HG02623 (cell line): ENCODE data around the gene LGALS13.

Source experiments
- ATAC-seq: cut with Tn5 transposase; IDR thresholded peaks from one replicate; pipeline ENCODE4 v1.9.1; 2021; ENCODE audit warnings: moderate library complexity; ENCODE audit not compliant: unreplicated experiment

The LGALS13 gene

GRCh38 chr19:39602224-39602623, at the start of gene LGALS13:
Gene LGALS13, plus strand, starts transcription at chr19:39602524. Its CDS starts 45 bp downstream, at chr19:39602569.
- ATAC-seq: no peak

DNA sequence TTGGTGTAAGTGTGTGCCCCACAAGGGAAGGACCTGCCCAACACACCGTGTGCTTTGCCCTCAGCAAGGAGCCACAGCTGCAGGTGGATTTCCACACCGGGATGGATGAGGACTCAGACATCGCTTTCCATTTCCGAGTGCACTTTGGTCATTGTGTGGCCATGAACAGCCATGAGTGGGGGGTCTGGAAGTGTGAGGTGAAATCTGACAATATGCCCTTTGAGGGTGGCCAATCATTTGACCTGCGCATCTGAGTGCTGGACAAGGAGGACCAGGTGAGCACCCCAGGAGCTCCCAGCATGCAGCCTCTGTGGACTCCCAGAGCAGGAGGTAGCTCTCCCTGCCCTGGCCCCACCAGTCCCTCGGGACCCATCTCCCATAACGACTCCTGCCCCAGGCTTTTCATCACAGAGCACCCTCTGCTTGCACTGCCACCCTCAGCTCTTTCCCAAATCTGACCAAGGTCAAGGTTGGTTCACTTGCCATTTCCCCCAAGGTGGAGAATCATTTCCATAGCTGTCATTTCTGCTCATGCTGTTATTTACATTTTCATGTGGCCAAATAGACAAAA, 49.2 kb upstream of the LGALS13 start:
- ATAC-seq: no peak

DNA sequence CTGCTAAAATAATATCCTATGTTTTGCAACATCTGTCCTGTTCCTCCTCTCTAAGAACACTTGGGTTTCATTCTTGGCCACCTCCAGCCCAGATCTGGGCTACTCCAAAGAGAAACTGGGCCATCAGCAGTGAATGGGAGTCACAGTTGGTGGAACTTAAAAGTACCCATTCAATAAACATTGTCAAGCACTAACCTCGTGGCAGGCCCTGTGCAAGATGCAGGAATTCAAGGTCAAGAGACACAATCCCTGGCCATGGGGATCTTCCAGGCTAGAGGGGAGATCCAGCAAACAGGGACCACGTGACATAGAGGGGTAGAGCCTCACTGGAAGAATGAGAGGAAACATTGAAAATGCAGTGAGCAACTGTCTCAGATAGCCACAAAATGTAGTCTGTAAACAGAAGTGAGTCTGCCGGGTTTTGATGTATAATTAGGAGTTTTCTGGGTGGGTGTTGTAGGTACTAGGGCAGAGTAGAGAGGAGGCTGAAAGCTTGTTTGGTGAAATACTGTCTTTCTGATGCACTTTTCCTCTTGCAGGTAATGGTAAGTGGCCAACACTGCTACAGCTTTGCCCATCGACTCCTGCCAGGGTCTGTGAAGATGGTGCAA, 47.5 kb upstream of the LGALS13 start:
- ATAC-seq: no peak

GRCh38 chr19:39555883-39556282, 46.4 kb upstream of the LGALS13 start:
- no peak for ATAC-seq

DNA sequence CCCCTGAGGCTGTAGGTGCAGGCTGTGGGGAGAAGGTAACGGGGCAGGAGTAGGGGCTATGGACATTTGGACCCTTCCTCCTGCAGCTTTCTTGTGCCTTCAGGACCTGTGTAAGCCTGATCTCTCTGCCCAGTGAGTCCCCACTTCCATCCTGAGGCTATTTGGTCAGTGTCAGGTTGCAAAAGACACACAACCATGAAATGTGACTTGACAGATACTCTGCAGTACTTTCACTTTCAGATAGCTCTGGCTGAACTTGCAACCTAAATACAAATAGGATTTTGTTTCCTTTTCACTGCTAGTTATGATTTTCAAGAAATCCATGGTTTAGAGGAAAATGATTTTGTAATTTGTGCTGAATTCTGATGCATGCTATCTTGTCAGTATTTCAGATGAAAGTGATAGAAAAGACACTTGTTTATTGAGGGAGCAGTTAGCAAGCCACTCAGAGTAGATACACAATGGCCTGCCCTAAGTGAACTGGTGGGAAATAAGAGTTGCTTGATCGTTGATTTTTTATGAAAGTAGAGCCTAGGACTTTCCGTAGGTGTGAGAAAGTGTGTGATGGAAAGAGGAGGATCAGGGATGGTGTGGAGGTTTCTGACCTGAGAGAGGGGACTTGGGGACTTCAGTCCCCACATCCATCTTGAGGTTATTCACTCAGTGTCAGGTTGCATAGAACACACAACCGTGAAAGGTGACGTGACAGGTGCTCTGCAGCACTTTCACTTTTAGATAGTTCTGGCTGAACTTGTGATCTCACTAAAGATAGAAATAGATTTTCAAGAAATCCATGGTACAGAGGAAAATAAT, 44.3 kb upstream of the LGALS13 start:
- no peak for ATAC-seq

DNA sequence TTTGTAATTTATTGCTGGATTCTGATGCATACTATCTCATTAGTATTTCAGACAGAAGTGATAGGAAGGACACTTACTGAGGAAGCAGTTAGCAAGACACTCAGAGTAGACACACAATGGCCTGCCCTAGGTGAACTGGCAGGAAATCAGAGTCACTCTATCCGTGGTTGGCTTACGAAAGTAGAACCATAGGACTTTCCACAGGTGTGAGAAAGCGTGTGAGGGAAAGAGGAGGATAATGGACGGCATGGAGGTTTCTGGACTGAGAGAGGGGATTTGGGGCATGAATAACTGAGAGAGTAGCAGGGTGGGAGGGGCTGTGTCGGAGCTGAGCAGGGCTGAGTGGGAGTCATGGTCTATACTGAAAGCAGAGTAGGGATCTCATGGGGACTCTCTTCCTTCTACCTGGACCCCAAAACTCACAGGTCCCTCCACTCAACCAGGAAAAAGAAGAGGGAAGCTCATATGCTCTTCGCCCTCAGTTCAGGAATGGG, 43.7 kb upstream of the LGALS13 start:
- no peak for ATAC-seq

- no peak for ATAC-seq
These were observed 38.9 kb upstream of the LGALS13 start for GRCh38 chr19:39563408-39563807.

DNA sequence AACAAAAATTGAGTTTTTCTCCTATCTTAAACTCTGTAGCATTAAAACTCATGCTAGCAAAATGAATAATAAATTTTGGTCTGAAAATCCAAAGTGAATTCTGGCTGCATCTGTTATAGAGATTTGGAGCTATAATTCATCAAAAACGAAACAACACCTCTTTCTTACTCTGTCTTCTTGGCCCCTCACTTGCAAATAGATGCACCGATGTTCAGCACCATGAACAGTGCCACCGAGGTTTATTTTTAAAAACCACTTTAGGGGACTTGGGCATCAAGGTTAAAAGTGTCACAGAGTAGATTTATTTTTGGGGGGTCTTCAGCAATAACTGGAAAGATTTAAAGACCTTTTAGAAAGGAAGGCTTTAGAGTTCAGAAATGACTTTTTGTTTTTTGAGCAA, 36.3 kb upstream of the LGALS13 start:
- no peak for ATAC-seq

DNA sequence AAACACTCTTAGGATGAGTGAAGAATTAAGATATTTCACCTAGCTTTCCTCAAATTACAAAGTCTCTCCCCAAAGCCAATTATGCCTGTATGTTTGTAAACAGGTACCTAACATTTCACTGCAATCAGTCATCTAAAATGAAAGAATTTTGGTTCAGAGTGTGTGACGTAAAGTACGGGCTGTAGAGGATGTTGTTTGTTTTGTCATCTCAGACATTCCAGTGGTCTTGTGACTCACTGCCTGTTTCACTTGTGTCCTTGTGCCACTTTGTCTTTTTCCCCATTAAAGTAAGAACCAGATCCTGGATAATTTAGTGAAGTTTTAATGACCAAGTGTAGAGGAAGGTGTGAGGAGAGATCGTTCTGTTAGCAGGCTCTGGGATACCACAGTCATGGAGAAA, 33.7 kb upstream of the LGALS13 start:
- ATAC-seq: no peak

DNA sequence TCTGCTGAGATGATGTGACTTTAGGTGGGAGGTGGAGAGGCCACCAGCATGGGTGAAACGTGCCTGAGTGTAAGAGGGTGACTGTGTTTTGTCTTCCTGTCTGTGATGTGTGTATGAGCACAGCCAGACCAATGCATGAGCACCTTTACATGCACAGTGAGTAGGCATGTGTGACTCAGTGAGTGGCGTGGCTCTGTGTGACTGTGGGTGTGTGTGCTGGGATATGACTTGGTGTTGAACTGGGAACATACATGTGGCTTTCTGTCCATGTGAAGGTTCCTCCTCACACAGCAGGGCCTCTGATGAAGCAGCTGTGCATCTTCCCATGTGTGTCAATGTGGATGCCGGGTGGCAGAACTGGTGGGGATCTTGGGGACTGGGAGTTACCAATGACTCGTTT, 19.9 kb upstream of the LGALS13 start:
- ATAC-seq: no peak

DNA sequence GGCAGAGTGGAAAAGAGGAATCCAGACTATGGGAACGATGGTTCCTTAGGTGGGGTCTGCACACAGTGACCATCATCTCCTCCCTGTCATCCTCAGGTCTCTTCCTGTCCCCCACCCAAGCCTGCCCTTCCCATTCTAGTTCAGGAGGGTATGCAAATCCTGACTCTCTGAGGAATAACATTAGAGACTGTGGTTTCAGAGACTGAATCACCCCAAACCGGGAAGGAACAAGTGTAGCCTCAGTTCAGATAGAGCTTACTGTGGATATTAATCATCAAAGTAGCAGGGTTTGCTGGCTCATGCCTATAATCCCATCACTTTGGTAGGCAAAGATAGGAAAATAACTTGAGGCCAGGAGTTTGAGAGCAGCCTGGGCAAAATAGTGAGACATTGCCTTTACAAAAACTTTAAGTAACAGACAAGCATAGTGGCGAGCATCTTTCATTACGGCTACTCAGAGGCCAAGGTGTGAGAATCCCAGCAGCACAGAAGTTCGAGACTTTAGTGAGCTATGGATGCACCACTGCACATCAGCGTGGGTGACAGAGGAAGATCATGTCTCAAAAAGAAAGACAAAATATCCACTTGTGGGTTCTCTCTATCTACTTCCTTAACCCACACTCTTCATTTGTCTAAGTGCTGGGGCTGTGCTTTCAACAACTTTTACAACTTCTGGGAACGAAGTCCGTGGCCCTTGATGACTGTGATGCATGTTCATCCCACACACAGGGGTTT, 19.3 kb upstream of the LGALS13 start:
- no peak for ATAC-seq

DNA sequence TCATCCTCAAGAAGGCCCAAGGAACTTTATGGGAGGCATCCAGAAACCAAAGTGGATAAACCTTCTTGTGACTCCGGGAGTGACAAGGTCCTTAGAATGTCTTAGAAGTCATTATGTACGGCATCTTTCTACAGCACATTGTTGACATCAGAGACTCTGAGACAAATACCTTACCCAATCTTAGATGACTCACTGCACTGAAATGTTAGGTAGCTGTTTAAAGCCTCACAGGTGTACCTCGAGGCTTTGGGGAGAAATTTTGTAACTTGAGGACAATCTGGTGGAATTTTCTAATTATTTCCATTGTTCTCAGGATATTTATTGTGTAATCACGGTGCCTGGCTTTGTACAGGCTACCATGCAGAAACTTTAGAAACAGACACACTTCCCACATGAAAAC, 14.8 kb upstream of the LGALS13 start:
- no peak for ATAC-seq

GRCh38 chr19:39588066-39588465, 14.3 kb upstream of the LGALS13 start:
- ATAC-seq: no peak

GRCh38 chr19:39590265-39590664, 12.1 kb upstream of the LGALS13 start:
- ATAC-seq: no peak

- ATAC-seq: no peak
These were observed 9.9 kb upstream of the LGALS13 start for GRCh38 chr19:39592381-39592780.

DNA sequence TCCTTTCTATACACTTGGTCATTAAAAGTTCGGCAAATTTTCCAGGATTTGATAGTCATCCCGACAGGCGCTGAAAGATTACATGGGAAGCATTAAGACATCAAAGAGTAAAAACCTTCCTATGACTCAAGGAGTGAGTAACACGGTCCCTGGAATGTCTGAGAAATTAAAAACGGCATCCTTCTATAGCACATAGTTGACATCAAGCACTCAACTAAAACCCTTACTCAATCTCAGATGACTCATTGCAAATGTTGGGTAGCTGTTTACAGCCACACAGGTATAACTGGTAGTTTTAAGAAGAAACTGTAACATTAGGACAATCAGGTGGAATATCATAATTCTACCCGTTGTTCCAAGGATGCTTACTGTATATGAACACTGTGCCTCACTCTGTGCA, 6.4 kb upstream of the LGALS13 start:
- no peak for ATAC-seq

GRCh38 chr19:39596911-39597310, 5.4 kb upstream of the LGALS13 start:
- no peak for ATAC-seq

DNA sequence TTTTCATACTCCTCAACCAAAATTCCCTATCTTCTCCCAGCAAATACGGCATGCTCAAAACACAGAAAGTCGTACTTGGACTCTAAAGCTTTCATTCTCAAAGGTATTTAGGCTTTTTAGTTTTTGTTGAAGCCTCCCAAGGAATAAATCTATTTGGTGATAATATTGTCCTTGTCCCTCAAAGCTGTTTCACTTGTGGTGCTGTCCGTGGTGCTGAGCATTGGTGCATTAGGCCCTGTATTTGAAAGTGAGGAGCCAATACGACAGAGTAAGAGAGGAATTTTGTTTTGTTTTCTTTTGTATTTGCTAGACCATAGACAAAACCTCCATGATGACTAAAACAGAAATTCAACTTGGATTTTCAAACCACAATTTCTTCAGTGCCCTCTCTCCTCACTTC, 3.2 kb upstream of the LGALS13 start:
- ATAC-seq: no peak

DNA sequence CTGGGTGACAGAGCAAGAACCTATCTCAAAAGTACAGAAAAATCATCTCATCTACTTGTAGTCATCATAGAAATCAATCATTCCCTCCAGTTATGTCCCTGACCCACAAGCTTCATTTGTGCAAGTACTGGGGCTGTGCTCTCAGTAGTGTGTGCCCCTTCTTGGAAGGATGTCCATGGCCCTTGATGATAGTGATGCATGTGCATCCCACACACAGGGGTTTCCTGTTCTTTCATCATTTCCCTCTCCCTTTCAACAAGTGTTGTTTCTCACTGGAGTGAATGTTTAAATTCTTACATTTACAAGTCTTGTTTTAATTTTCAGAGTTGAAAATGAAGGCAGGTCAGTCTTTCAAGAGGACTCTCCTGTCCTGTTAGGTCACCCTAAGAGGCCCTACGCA, 1.5 kb downstream of the LGALS13 start:
- no peak for ATAC-seq

- ATAC-seq: no peak
These were observed 4.7 kb downstream of the LGALS13 start for GRCh38 chr19:39607021-39607420.

DNA sequence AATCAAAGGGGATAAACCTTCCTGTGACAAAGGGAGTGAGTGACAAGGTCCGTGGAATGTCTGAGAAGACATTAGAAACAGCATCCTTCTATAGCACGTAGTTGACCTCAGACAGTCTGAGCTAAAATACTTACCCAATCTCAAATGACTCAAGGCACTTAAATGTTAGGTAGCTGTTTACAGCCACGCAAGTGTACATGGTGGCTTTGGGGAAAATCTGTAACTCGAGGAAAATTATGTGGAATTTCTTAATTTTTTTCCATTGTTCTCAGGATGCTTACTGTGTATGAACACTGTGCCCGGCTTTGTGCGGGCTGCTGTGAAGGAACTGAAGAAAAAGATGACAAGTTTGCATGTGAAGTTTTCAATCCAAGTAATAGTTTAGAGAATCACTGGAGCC, 5.2 kb downstream of the LGALS13 start:
- no peak for ATAC-seq
